ENCODE data around the gene SLC16A13. TPM values are rescaled to one million over a fixed set of nuclear protein-coding genes. Genes with fewer than 3 reads are reported as not detected.

The SLC16A13 gene
- total RNA-seq, 1 donor from 2014 or later, result 2.9 TPM

DNA sequence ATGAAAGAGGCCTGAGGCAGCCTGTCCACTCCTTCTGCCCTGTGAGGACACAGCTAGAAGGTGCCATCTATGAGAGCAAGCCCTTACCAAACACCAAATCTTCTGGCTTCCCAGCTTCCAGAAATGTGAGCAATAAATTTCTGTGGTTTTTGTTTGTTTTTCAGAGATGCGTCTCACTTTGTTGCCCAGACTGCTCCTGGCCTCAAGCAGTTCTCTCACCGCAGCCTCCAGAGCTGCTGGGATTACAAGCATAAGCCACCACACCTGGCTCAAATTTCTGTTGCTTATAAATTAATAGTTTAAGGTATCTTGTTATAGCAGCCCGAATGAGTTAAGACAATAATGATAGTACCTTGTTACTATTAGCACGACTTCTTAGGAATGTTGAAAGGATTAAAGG is 20.6 kb downstream of the SLC16A13 start:
- TF ChIP-seq, protein P1, sequence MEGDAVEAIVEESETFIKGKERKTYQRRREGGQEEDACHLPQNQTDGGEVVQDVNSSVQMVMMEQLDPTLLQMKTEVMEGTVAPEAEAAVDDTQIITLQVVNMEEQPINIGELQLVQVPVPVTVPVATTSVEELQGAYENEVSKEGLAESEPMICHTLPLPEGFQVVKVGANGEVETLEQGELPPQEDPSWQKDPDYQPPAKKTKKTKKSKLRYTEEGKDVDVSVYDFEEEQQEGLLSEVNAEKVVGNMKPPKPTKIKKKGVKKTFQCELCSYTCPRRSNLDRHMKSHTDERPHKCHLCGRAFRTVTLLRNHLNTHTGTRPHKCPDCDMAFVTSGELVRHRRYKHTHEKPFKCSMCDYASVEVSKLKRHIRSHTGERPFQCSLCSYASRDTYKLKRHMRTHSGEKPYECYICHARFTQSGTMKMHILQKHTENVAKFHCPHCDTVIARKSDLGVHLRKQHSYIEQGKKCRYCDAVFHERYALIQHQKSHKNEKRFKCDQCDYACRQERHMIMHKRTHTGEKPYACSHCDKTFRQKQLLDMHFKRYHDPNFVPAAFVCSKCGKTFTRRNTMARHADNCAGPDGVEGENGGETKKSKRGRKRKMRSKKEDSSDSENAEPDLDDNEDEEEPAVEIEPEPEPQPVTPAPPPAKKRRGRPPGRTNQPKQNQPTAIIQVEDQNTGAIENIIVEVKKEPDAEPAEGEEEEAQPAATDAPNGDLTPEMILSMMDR (IDR thresholded peaks at IDR 0.05; ENCODE audit: partially characterized antibody, unreplicated experiment), result no peak
- no peaks in the 10 kb centered on the region for H3K9me3 Mint-ChIP-seq (ENCODE audit: unreplicated experiment)

DNA sequence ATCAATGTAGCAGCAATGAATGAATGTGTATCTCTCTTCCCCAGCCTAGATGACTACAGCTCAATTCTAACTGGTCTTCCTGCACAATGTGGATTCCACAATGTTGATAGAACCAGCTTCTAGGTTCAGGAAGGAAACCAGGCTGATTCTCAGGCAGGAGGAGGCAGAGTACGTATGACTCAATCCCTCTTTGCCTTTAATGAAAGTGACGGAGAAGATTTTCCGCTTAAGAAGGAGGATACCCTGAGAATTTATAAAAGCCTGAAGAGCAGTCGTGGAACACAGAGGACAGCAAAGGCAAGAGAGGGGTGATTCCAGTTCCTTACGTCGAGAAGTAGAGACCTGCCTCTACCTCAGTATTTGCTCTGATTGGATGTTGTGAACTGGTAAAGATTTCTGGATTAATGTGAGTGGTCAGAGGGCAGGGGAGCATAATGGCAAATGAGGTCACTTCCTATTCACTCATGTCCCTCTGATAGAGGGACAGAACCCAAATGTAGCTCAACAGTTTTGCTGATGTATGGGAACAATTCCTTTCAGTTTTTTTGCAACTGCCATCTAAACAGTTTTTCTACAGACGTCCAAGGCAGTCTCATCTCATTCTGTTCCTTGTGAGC is 23.1 kb downstream of the SLC16A13 start:
- DNase-seq, result no peak
- H3K4me1 Mint-ChIP-seq (ENCODE audit: low read depth, unreplicated experiment), result peaks cover 12% of the 10 kb centered on the region
- no peaks in the 10 kb centered on the region for H3K27me3 Mint-ChIP-seq (ENCODE audit: unreplicated experiment)
- H3K9me3 Mint-ChIP-seq (ENCODE audit: unreplicated experiment), result peaks cover 4% of the 10 kb centered on the region
- no peaks in the 10 kb centered on the region for H3K36me3 Mint-ChIP-seq (ENCODE audit: unreplicated experiment)
- TF ChIP-seq, protein P1 (IDR thresholded peaks at IDR 0.05; ENCODE audit: partially characterized antibody, unreplicated experiment), result no peak
- no peak overlapping the region for H3K27ac Mint-ChIP-seq (ENCODE audit: unreplicated experiment)
- no peak overlapping the region for H3K4me3 Mint-ChIP-seq (ENCODE audit: unreplicated experiment)

More for the DNA sequence above, 20.6 kb downstream of the SLC16A13 start:
- no peak overlapping the region for H3K4me3 Mint-ChIP-seq (ENCODE audit: unreplicated experiment)
- no peak overlapping the region for H3K27ac Mint-ChIP-seq (ENCODE audit: unreplicated experiment)
- H3K4me1 Mint-ChIP-seq (ENCODE audit: low read depth, unreplicated experiment), result peaks cover 6% of the 10 kb centered on the region
- DNase-seq, result no peak
- no peaks in the 10 kb centered on the region for H3K27me3 Mint-ChIP-seq (ENCODE audit: unreplicated experiment)
- H3K36me3 Mint-ChIP-seq (ENCODE audit: unreplicated experiment), result no peaks in the 10 kb centered on the region

DNA sequence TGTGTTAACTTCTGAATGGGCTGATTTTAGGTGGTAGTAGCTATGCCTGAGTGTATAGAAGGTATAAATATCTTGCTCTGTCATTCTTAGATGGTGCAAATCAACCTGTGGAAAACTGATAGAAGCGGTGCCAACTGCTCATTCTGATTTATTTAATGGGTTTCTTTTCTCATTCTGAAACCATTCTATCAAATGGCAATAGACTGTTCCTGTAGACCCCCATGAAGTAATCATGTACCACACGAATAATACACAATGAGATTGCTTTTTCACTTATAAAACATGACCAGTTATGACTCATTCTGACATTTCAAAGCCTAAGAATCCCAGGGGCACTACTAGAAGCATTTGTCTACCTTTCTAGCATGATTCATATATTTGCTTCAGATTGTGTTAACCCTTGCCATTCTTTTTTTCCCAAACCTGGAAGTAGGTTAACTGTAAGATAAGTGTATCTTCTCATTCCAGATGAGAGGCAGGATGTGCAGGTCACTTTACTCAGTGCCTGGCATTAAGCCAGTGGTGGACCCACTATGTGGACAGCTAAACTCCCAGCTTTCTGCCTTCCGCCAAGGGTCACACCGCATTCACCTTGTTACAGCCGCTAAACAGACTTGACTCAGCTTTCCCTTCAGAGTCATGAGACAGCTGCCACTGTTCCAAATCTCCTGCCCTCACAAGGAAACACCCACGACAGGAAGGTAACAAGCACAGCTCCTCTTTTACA is 24.5 kb downstream of the SLC16A13 start:
- Mint-ChIP-seq H3K27ac (ENCODE audit: unreplicated experiment) (no peak overlapping the region), H3K36me3 (ENCODE audit: unreplicated experiment) (no peaks in the 10 kb centered on the region), H3K27me3 (ENCODE audit: unreplicated experiment) (no peaks in the 10 kb centered on the region), H3K4me3 (ENCODE audit: unreplicated experiment) (no peak overlapping the region), H3K9me3 (ENCODE audit: unreplicated experiment) (peaks cover 7% of the 10 kb centered on the region), H3K4me1 (ENCODE audit: low read depth, unreplicated experiment) (peaks cover 15% of the 10 kb centered on the region)
- no peak for DNase-seq
- TF ChIP-seq, protein P1 (IDR thresholded peaks at IDR 0.05; ENCODE audit: partially characterized antibody, unreplicated experiment), result no peak

DNA sequence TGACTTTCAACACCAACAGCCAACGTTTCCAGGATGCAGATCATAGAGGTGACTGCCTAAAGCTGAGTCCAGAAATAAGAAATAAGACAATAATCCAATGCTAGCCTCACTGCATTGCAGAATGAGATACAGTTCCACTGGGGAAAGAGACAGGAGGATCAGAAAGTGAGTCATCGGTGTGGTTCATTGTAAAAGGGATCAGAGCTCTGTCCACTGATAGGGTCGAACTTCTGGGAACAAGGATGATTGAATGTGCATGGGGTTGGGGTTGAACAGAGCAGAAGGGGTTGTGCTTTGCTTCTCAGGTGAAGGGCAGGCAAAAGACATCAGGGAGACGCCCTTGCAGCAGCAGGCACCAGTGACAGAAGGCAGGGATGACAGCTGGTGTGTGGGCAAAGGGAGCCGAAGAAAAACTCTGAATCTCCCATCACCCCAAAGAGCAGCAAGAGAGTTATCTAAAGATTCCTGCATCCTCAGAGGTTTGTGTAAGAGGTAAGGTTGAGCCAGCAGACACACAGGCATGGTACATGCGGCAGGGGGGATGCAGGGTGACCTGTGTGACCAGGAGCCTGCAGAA is 27.8 kb downstream of the SLC16A13 start:
- peak overlapping the region; percentile 56 for H3K4me3 Mint-ChIP-seq (ENCODE audit: unreplicated experiment)
- H3K27me3 Mint-ChIP-seq (ENCODE audit: unreplicated experiment), result no peaks in the 10 kb centered on the region
- peaks cover 11% of the 10 kb centered on the region for H3K36me3 Mint-ChIP-seq (ENCODE audit: unreplicated experiment)
- DNase-seq, result no peak
- H3K27ac Mint-ChIP-seq (ENCODE audit: unreplicated experiment), result peak overlapping the region; percentile 78
- H3K9me3 Mint-ChIP-seq (ENCODE audit: unreplicated experiment), result peaks cover 19% of the 10 kb centered on the region
- peaks cover 18% of the 10 kb centered on the region for H3K4me1 Mint-ChIP-seq (ENCODE audit: low read depth, unreplicated experiment)
- TF ChIP-seq, protein P1 (IDR thresholded peaks at IDR 0.05; ENCODE audit: partially characterized antibody, unreplicated experiment), result no peak

DNA sequence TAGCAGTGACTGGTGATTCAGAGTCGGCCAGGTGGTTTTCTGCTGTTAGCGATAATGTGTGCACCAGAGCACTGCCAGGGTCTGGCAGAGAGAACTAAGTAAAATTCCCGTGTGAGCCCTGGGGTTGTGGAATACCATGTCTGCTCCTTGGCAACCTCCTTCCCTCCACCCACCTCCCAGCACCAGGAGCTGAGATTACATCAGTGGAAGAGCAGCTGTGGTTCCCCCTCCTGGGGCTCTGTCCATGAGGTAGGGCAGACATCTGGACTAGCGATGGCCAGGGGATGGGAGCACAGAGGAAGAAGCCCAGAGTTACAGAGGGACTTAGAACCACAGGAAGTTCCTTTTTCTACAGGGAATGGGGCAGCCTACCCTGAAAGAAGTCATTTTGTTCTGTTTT is 28.4 kb downstream of the SLC16A13 start:
- no peak for DNase-seq
- Mint-ChIP-seq H3K27me3 (ENCODE audit: unreplicated experiment) (no peaks in the 10 kb centered on the region), H3K4me3 (ENCODE audit: unreplicated experiment) (peak overlapping the region; percentile 56), H3K36me3 (ENCODE audit: unreplicated experiment) (peaks cover 18% of the 10 kb centered on the region), H3K27ac (ENCODE audit: unreplicated experiment) (peak overlapping the region; percentile 78), H3K4me1 (ENCODE audit: low read depth, unreplicated experiment) (peaks cover 18% of the 10 kb centered on the region), H3K9me3 (ENCODE audit: unreplicated experiment) (peaks cover 23% of the 10 kb centered on the region)
- TF ChIP-seq, protein P1 (IDR thresholded peaks at IDR 0.05; ENCODE audit: partially characterized antibody, unreplicated experiment), result no peak
